GM21529 (cell line): Measurements from ENCODE around the gene AGFG1.

Experiments
- ATAC-seq: cut with Tn5 transposase; IDR thresholded peaks from one replicate; pipeline ENCODE4 v1.9.1; 2021; ENCODE audit not compliant: unreplicated experiment

AGFG1 gene

DNA sequence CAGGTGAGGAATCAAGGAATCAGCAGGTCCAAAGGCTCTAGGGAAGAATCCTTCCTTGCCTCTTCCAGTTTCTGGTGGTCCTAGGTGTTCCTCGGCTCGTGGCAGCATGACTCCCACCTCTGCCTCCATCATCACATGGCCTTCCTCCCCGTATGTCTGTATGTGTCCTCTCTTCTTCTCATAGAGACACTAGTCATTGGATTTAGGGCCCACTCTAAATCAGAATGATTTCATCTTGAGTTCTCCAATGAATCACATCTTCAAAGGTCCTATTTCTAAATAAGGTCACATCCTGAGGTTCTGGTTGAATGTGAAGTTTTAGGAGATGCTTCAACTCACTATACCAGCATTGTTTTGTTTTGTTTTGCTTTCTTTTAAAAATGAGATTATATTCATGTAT lies 11.1 kb upstream of the AGFG1 start:
- ATAC-seq = no peak

DNA sequence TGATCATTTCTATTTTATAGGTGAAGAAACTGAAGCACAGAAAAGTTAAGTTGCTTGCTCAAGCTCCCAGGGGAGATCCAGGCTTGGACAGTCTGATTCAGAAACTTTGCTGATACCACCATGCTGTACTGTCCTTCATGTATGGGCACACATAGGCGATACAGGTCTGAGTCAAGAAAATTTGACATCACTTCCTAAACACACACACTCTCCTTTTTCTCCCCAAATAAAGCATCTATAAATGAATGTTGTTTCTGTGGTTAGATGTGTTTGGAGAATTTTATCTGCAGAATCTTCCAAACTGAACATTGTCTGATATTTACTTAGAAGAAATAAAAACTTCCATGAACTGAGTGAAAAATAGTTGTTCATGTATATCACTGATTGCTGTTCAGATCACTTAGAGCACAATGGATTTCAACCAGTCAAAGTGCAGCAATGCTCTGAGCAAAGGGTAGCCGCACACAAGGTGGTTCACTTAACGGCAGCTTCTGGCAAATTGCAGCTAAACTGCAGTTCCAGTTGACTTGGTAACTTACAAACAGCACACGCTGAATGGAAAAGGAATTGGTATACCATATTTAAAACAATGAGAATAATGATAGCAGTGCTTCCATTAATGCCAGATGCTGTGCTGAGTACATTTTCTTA lies 10.0 kb upstream of the AGFG1 start:
- ATAC-seq = peak; percentile 9

DNA sequence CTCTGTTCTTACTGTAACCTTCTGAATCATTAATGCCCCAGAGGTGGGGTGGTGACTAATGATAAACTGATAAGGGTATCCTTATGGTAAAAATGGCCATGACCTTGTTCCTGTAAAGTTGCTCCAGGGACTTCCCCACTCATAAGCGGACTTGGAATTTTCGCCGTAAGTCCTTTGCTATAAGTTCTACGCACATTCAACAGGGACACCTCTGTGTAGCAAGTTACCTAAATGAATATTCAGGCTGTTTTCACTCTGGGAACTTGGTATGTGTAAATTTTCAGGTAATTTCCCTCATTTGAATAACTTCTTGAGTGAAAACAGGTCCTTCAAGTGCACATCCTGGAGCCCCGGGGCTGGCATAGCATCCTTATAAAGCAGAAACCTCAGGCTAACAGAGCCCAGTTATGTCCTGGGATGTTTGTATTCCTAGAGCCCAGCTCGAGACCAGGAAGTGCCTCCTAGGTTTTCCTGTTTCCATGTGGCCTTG lies 9.4 kb upstream of the AGFG1 start:
- ATAC-seq = peak; percentile 52

DNA sequence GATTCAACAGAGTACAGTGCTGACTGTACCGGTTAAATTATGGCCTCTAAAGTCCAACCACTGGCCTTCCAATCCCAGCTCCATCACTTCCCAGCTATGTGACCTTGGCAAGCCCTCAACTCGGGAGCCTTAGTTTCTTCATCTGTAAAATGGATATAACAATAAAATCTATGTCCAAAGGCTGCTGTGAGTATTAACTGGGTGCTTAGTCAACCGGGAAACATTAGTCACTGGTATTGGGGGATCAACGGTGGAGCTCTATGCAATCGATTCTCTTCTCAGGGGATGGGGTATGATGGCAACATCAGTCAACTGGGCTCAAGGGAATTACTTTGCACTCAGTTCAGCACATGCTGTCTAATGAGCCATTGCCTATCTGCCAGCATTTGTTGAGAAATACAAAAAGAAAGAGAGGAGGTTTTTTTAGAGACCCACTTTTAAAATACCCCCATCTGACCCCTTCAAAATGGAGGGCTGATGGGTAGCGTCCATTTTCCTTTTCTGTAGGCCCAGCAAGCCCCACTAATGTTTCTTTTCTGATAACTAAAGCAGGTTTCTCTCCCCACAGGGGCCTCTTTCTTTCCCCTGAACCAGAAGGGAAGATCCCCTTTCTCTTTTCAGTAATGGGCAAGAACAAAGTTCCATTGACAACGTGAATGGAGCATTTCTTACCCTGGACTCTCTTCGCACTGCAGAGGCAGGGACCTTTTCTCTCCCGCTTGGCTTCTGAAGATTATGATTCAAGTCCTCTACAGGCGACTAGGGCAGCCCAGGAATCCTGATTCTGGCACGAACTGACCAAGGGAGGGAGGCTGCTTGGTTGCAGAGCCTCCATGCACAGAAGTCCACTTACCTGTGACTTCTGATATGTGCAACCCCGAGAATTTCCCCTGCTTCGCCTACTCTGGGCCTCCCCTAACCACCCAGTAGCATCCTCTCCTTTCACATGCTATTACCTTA lies 8.7 kb upstream of the AGFG1 start:
- ATAC-seq = peak; percentile 35

DNA sequence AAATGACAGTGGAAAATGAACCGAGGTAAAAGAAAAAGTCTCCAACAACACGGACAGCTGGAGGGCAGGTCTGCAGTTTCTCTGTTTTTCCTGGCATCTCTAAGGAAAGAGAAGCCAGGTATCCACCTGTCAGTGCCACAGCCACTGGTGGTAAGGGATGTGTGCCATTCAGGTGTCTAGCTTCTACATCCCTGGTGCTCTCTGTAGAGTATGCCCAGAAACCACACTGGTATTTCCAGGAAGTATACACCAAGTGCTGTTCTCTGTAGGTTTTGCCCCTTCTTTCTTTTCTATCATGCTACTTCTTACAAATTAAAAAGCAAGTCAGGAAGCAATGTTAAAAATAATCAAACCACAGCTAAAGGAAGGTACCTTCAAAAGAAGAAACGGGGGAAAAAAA lies 7.6 kb upstream of the AGFG1 start:
- no peak for ATAC-seq

DNA sequence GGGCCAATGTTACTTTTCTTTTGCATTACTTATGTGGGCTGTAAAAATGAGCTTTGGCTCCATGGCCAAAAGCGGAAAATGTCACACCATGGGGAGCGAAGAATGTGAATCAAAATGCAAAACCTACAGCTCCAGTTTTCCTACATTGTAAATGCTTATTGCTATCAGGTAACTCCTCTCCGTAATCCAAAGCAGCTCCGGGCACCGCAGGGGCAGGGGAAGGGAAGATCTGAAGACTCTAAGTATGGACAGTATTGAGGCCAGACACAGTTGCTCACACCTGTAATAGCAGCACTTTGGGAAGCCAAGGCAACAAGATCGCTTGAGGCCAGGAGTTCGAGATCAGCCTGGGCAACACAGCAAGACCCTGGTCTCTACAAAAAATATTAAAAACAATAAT lies 7.1 kb upstream of the AGFG1 start:
- ATAC-seq = no peak

DNA sequence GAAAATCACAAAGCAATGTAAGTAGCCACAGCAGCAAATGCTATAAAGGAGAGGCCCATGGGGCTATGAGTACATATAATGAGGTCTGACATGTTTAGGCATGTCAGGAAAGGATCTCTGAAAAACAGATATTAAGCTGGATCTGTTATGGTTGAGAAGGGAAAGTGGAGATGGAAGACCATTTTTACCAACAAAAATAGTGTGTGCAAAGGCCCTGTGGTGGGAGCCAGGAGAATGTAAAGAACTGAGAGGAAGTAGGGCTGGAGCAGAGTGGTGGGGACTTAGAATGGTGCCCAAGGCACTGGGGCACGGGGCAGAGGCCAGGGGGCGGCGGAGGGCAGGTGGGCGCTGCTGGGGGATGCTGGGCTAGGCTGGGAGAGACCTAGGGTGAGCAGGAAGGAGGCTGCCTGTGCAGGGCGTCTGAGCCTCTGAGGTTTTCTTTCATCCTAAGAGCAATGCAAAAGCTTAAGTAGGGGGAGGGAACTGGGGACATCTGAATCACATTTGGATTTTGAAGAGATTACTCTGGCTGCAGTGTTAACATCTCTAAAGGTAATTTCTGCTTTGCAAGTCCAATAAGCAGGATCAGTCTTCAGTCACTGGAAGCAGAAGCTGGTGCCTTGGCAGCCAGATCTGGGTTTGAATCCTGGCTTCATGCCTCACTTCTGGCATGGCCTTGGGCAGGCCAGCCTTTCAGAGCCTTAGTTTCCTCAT lies 4.9 kb upstream of the AGFG1 start:
- no peak for ATAC-seq

DNA sequence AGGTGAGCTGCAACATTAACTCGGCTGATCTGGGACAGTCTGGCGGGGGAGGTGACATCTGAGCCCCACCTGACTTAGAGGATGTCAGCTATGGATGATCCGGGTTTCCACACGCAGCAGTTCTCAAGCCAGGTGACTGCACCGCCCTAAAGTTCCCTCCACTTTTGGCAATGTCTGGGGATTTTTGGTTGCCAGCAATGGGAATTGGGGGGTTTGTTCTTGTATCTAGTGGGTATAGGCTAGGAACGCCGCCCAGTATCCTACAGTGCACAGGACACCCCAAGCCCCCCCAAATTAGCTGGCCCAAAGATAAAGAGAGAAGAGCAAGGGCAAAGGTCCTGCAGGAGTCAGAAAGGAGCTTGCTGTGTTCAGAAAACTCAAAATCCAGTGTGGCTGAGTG lies 544 bp upstream of the AGFG1 start:
- no peak for ATAC-seq

DNA sequence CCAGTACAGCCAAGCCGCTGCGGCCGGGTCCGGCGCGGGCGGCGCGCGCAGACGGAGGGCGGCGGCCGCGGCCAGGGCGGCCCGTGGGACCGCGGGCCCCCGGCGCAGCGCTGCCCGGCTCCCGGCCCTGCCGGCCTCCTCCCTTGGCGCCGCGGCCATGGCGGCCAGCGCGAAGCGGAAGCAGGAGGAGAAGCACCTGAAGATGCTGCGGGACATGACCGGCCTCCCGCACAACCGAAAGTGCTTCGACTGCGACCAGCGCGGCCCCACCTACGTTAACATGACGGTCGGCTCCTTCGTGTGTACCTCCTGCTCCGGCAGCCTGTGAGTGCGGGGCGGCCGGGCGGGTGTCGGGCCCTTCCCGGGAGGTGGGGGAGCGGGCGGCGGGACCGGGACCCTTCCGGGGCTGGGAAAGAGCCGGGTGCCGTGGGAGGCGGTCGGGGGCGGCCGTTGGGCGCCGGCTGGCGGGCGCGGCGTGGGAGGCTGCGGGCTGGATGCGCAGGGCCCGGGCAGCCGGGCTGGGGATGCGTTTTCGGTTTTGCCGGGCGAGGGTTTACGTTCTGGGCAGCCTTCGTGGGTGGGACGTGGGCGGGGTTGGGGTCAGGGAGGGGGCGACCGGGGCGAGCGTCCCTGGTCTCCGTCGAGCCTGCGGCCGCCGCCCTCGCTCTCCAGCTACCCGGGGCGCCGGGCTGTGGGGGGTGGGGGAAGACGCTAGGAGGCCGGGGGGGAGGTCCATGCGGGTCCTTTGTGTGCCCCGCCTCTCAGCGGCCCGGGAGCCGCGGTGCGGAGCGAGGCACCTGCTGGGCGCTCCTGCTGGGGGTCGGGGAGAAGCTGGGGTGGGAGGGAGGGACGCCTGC lies 537 bp downstream of the AGFG1 start:
- peak; percentile 73 for ATAC-seq

DNA sequence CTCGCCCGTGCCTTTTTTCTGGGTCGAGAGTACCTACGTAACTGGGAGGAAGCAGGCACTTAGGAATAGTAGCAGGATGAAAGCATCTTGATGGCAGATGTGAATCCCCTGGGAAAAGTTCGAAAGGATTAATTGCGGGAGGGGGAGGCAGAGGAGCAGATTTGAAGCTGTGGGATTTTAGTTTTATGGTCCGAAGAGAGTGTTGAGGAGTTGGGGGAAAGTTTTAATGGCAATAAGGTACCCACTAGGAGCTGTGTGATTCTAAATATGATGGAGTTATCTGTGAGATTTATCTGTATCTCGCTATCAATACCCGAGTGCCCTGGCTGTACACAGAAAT lies 1.1 kb downstream of the AGFG1 start:
- no peak for ATAC-seq

DNA sequence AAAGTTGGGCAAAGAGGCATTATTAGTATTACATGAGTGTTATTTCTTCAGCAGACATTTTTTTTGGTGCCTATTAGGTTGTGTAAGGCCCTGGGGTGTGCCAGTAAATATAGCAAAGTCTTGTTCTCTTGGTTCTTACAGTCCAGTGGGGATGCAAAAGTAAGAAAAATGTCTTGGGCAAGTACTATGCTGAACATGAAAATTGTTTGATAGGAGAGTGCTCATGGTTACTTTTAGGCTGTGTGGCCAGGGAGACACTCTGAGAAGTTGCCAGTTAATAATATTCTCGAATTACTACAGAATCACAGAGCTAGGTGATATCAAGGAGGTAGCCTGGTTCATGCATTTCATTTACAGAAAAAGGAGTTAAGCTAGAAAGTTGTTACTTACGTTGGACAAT lies 1.9 kb downstream of the AGFG1 start:
- no peak for ATAC-seq

DNA sequence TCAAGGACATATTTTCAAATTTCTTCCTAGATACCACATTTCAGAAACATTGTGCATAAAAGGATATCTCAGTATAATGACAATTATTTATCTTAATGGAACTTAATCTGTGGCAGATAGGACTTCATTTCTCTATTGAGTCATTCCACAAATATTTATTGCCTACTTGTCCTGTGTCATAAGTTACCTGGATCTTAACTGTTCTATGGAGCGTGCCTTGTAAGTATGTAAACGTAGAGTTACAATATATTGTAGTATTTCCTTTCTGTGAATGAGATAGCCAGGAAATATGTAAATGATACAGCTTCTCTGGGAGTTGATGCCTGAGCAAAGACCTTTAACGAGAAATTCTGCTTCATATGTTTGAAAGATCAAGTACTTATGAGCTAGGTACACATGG lies 2.5 kb downstream of the AGFG1 start:
- ATAC-seq = no peak

DNA sequence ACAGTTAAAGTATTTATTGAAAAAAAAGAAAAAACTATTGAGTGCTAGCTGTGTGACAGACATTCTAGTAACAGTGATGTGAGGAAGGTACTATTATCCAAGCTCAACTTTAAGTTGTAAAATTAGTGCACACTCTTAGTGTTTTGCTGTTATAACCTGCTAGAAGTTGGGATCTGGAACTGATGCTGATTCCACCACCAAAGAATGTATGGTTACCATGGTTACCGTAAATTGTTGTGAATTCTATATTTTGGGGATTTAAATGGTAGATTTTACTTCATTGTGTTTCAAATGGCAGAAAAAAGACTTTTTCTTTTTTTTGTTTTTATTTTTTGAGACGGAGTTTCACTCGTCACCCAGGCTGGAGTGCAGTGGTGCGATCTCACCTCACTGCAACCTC lies 5.3 kb downstream of the AGFG1 start:
- ATAC-seq = no peak

DNA sequence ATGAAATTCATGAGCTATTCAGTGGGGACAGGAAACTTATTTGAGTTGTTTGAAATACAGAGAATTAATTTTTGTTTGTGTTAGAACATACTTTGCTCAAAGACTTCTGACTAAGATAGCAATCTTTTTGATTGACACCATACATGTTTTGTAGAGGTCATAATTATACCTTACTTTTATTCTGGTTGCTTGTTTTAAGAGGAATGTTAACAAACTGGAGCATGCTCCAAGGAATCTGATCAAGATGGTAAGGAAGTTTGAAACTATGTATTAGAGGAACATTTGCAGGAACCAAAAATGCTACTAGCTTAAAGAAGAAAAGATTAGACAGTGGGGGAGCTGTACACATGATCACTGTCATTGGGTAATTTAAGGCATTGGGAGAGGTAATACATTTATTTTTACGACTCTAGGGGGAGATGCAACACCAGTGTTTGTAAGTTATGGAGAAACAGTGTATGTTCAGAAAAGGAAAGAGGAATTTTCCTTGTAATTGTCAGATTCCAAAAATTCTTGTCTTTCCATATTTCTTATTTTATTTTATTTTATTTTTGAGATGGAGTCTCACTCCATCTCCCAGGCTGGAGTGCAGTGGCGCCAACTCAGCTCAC lies 8.0 kb downstream of the AGFG1 start:
- peak; percentile 39 for ATAC-seq

DNA sequence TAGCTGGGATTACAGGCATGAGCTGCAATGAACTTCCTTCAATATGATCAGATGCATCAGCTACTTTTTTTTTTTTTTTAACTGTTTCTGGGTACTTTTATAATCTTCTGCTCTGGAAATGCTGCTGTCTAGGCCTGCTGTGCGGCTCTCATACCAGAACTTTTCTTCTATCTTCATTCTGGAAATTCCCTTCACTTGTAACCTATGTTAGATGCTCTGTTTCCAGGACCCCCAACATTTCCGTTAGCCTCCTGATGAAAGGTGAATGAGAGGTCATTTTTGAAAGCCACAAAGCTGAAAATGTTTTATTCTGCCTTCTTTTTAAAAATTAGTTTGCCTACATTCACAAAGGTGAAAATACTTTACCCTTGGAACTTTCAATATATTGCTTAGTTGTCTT lies 8.6 kb downstream of the AGFG1 start:
- peak; percentile 39 for ATAC-seq

DNA sequence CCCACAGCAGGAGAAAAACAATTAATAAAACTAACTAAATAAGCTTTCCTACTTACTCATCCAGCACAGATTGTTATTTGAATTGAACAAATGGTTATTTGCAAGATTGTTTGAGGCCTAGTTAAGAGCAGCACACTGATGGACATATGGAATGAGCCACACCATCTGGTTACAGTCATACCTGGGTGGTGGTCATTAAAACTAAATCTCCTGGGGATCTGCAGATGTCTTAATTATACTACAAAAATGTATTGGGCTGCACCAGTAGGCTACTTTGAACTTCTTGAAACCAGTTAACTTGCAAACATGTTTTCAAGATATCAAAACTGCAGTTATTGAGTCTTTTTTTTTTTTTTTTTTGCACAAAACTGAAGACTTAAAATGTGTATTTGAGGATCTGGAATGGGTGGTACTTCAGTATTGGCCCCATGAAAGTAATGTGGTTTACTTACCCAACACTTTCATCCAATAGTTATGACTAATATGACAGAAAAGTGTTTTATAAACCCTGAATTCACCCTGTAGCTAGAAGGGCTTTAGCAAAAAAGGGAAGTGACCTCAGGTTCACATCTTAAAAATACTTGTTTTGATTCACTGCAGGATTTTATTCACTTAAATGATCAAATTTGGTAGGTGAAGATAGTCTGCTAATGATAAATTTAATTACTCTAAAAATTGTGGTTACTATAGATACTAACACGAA lies 10.8 kb downstream of the AGFG1 start:
- ATAC-seq = peak; percentile 83

DNA sequence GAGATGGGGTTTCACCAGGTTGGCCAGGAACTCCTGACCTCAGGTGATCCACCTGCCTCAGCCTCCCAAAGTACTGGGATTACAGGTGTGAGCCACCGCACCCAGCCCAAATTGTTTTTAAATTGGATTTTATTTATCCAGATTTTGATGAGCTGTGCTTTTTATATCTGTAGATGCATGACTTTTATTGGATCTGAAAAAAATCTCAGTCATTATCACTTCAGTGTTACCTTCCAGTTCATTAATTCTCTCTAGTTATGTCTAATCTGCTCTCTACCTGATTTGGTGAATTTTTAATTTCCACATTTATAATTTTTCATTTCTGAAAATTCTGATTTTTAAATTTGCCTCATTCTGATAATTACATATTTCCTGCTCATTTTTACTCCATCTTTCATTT lies 13.5 kb downstream of the AGFG1 start:
- ATAC-seq = no peak

DNA sequence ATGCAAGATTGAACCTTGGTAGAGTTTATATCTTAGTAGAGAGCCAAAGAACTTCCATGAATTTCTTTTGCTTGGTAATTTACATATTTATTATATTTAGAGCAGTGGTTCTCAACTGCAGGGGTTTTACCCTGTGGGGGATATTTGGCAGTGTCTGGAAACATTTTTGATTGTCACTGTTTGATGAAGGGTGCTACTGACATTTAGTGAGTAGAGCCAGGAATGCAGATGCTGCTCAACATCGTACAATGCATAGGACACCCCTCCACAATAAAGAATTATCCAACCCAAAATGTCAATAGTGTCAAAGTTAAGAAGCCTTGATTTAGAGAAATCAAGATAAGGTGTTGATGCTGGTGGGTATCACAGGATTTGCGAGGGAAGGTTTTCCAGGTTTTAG lies 14.7 kb downstream of the AGFG1 start:
- no peak for ATAC-seq

DNA sequence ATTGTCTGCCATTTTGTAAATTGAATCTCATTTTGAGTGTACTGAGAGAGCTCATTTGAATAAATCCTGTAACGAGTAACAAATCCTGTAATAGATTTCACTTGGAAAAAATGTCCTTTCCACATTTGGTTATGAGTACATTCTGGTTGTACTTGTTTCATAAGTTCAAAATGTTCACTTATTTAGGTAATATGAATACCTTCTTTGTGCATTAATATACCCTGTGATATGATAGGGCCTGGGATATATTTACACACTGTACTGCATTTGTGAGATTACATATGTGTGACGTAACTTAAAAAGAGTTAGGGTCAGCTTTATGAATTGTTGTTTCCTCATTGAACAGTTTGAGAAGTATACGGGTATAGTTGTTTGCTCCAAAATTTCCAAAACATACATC lies 16.1 kb downstream of the AGFG1 start:
- ATAC-seq = no peak

DNA sequence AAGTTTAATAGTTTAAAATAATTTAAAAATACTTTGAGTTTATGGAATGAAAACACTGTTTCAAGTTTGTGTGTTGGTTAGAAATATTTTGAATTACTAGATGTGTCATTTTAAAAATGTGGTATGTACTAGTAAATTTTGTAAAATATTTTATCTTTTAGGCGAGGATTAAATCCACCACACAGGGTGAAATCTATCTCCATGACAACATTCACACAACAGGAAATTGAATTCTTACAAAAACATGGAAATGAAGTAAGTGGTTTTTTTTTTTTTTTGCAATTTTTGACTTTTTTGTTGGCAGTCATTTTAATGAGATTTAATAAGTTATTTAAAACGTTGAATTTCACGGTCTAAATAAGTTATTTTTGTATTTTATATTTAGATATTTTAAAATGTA lies 19.4 kb downstream of the AGFG1 start:
- ATAC-seq = no peak
